Measurements from ENCODE around the gene RPL4. TPM values are rescaled to one million over a fixed set of nuclear protein-coding genes. Genes with fewer than 3 reads are reported as not detected.

The RPL4 gene
- total RNA-seq, 2 experiments from 2014 or later: 4,316 to 5,381 TPM

DNA sequence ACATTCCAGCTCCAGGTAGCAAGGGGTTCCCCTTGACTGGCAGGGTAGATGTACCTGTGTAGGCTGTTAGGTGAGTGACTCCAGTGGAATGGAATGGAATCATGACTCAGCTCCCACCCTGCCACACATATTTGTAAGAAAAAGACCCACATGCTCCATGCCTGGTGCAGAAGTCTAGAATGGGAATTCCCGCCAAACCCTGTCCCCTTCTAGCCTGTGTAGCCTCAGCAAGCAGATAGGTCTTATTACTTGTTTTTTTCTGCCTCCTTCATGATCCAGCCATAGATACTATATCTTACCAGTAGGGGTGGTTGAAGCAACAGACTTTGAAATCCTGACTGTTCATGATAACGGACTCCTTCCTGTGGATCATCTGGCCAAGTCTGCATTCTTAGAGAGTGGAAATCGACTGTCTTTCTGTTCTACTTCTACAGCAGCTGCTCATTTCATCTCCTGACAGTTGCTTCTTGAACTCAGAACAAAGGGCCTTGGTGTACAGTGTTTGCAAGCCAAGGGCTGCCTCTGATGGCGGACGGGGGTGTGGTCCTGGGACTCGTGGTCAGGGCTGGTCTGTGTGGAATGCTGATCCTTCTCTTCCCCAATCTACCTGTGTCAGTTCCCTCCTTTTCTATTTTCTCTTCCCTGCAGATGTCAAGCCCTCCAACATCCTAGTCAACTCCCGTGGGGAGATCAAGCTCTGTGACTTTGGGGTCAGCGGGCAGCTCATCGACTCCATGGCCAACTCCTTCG, 23.4 kb downstream of the RPL4 start:
- ChIA-PET POLR2A (interaction anchor here (1.2 to 1.3 kb wide), 2 partner anchors 9 to 10 kb away, joined by 3 to 5 read pairs; no protein-coding TSS in a partner anchor), CTCF (ENCODE audit: unreplicated experiment) (interaction anchor here (0.6 kb wide), 1 partner anchor 95 kb away, joined by 3 read pairs; no protein-coding TSS in a partner anchor)
- intact Hi-C loops (cut with micrococcal nuclease; ENCODE audit: unreplicated experiment): no loop called here
- no peak for DNase-seq (ENCODE audit: low spot score)
- H3K9me3 ChIP-seq (ENCODE audit: low read length): no peaks in the 10 kb centered on the region
- H3K4me3 ChIP-seq (ENCODE audit: low read depth, low read length, poor library complexity, severe bottlenecking): no peak overlapping the region
- H3K27ac ChIP-seq (ENCODE audit: low read depth, low read length, poor library complexity, severe bottlenecking): no peak overlapping the region
- no peaks in the 10 kb centered on the region for H3K4me1 ChIP-seq (ENCODE audit: insufficient read depth, low read length, poor library complexity, severe bottlenecking)
- no TSS peak for BruUV-seq (replicated peaks)
- H3K36me3 ChIP-seq (ENCODE audit: insufficient read depth, low read length): peaks cover 50% of the 10 kb centered on the region
- H2AFZ ChIP-seq (ENCODE audit: low read length): no peak overlapping the region
- no peak overlapping the region for H3K4me2 ChIP-seq (ENCODE audit: low read length)
- TF ChIP-seq, protein P1, sequence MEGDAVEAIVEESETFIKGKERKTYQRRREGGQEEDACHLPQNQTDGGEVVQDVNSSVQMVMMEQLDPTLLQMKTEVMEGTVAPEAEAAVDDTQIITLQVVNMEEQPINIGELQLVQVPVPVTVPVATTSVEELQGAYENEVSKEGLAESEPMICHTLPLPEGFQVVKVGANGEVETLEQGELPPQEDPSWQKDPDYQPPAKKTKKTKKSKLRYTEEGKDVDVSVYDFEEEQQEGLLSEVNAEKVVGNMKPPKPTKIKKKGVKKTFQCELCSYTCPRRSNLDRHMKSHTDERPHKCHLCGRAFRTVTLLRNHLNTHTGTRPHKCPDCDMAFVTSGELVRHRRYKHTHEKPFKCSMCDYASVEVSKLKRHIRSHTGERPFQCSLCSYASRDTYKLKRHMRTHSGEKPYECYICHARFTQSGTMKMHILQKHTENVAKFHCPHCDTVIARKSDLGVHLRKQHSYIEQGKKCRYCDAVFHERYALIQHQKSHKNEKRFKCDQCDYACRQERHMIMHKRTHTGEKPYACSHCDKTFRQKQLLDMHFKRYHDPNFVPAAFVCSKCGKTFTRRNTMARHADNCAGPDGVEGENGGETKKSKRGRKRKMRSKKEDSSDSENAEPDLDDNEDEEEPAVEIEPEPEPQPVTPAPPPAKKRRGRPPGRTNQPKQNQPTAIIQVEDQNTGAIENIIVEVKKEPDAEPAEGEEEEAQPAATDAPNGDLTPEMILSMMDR (conservative IDR thresholded peaks at IDR 0.05; ENCODE audit: low read length): no peak
- TF ChIP-seq EZH2phosphoT487 (IDR thresholded peaks at IDR 0.05; ENCODE audit: borderline replicate concordance, low read depth, low read length): no peak
- H3K9me2 ChIP-seq (ENCODE audit: insufficient read depth, low read length): no peaks in the 10 kb centered on the region
- no peaks in the 10 kb centered on the region for H3K79me2 ChIP-seq (ENCODE audit: insufficient read depth, low read depth, low read length)
- no peaks in the 10 kb centered on the region for H4K20me1 ChIP-seq (ENCODE audit: insufficient read depth, low read length)

DNA sequence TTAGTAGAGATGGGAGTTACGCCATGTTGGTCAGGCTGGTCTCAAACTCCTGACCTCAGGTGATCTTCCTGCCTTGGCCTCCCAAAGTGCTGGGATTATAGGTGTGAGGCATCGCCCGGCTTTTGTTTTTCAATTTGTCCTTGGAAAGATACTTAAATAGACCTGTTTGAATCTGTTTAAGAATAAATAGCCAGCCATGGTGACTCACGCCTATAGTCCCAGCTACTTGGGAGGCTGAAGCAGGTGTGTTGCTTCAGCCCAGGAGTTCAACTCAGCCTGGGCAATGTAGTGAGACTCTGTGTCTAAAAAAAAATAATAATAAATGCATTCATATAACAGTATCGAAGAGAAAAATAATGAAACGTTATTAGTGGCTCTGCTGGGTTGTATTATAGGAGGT, 24.4 kb downstream of the RPL4 start:
- Histone ChIP-seq H3K27ac (ENCODE audit: low read depth, low read length, poor library complexity, severe bottlenecking) (no peak overlapping the region), H3K79me2 (ENCODE audit: insufficient read depth, low read depth, low read length) (no peaks in the 10 kb centered on the region), H3K4me2 (ENCODE audit: low read length) (no peak overlapping the region), H4K20me1 (ENCODE audit: insufficient read depth, low read length) (no peaks in the 10 kb centered on the region), H3K9me3 (ENCODE audit: low read length) (no peaks in the 10 kb centered on the region), H3K4me3 (ENCODE audit: low read depth, low read length, poor library complexity, severe bottlenecking) (no peak overlapping the region), H3K4me1 (ENCODE audit: insufficient read depth, low read length, poor library complexity, severe bottlenecking) (no peaks in the 10 kb centered on the region), H3K36me3 (ENCODE audit: insufficient read depth, low read length) (peaks cover 40% of the 10 kb centered on the region), H3K9me2 (ENCODE audit: insufficient read depth, low read length) (no peaks in the 10 kb centered on the region), H2AFZ (ENCODE audit: low read length) (no peak overlapping the region)
- BruUV-seq (replicated peaks): no TSS peak
- CTCF ChIA-PET (ENCODE audit: unreplicated experiment): no interaction called here
- intact Hi-C loops (cut with micrococcal nuclease; ENCODE audit: unreplicated experiment): no loop called here
- POLR2A ChIA-PET: interaction anchor here (1.3 kb wide), 1 partner anchor 9 kb away, joined by 3 read pairs; no protein-coding TSS in a partner anchor
- TF ChIP-seq, protein P1 (conservative IDR thresholded peaks at IDR 0.05; ENCODE audit: low read length): no peak
- no peak for TF ChIP-seq EZH2phosphoT487 (IDR thresholded peaks at IDR 0.05; ENCODE audit: borderline replicate concordance, low read depth, low read length)
- DNase-seq (ENCODE audit: low spot score): no peak

DNA sequence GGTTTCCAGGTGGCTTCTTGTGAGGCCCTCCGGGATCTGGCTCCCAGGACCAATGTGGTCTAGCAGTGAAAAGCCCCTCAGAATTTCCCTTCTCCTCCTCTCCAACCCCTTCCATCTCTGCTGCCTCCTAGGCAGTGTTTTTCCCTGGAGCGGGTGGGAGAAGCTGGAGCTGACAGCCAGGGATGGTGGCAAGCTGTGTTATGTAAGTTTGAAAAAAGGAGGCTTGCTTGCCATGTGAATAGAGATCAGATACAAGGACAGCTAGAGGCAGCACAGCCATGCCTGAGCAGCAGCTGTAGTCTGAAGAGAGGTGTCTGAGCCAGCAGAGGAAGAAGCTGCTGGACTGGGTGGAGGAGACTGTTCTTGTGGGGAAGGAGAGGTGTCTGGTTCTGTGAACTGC, 27.6 kb downstream of the RPL4 start:
- H3K4me2 ChIP-seq (ENCODE audit: low read length): no peak overlapping the region
- no TSS peak for BruUV-seq (replicated peaks)
- ChIA-PET CTCF (ENCODE audit: unreplicated experiment) (no interaction called here), POLR2A (no interaction called here)
- H3K27ac ChIP-seq (ENCODE audit: low read depth, low read length, poor library complexity, severe bottlenecking): no peak overlapping the region
- TF ChIP-seq, protein P1 (conservative IDR thresholded peaks at IDR 0.05; ENCODE audit: low read length): no peak
- no peak for TF ChIP-seq EZH2phosphoT487 (IDR thresholded peaks at IDR 0.05; ENCODE audit: borderline replicate concordance, low read depth, low read length)
- H4K20me1 ChIP-seq (ENCODE audit: insufficient read depth, low read length): no peaks in the 10 kb centered on the region
- no peaks in the 10 kb centered on the region for H3K79me2 ChIP-seq (ENCODE audit: insufficient read depth, low read depth, low read length)
- no peak overlapping the region for H3K4me3 ChIP-seq (ENCODE audit: low read depth, low read length, poor library complexity, severe bottlenecking)
- no peak overlapping the region for H2AFZ ChIP-seq (ENCODE audit: low read length)
- no peaks in the 10 kb centered on the region for H3K4me1 ChIP-seq (ENCODE audit: insufficient read depth, low read length, poor library complexity, severe bottlenecking)
- H3K9me3 ChIP-seq (ENCODE audit: low read length): no peaks in the 10 kb centered on the region
- no peak for DNase-seq (ENCODE audit: low spot score)
- no peaks in the 10 kb centered on the region for H3K9me2 ChIP-seq (ENCODE audit: insufficient read depth, low read length)
- intact Hi-C loops (cut with micrococcal nuclease; ENCODE audit: unreplicated experiment): no loop called here
- H3K36me3 ChIP-seq (ENCODE audit: insufficient read depth, low read length): peaks cover 15% of the 10 kb centered on the region
